IMR-90 (cell line): ENCODE data around the gene ROCK2. TPM values are rescaled to one million over a fixed set of nuclear protein-coding genes. Genes with fewer than 3 reads are reported as not detected.

Experiments
- ATAC-seq: fragments of 200-7000 bp; cut with Tn5 transposase; 2 replicates; pipeline ENCODE4 v1.9.1; 2020; ENCODE audit warnings: low read depth, mild to moderate bottlenecking, moderate library complexity
- BruUV-seq: library from RNA; stranded (reverse); fragments of 400-500 nt; replicated peaks from 2 replicates; lab custom pipeline; 2021; lab: Mats Ljungman, UMichigan
- CTCF ChIA-PET: fragments of 300-600 bp; formaldehyde crosslinking; extraction: SDS; loops from one replicate; lab custom pipeline; 2021; ENCODE audit warnings: antibody characterized with exemption; lab: Yijun Ruan, JAX
- POLR2A ChIA-PET: fragments of 300-600 bp; sonication (Branson Sonifier 250); formaldehyde crosslinking; loops from one replicate; lab custom pipeline; 2022; ENCODE audit warnings: antibody characterized with exemption; ENCODE audit not compliant: unreplicated experiment; lab: Charles Lee
- DNase-seq: peaks from one replicate; pipeline ENCODE4 v3.0.0; 2013
- H2AFZ ChIP-seq: replicated peaks from 2 replicates; pipeline ENCODE3; 2013; ENCODE audit warnings: low read length, mild to moderate bottlenecking; ENCODE audit not compliant: poor library complexity
- H2AK5ac ChIP-seq: 2 replicates; pipeline ENCODE4 v1.6.1; 2013; ENCODE audit warnings: low read depth, low read length, inconsistent platforms
- H2AK9ac ChIP-seq: replicated peaks from 2 replicates; pipeline ENCODE3; 2013; ENCODE audit warnings: mild to moderate bottlenecking, low read depth, low read length, moderate library complexity; ENCODE audit not compliant: poor library complexity
- H2BK120ac ChIP-seq: 2 replicates; pipeline ENCODE4 v1.6.1; 2013; ENCODE audit warnings: low read depth, low read length, inconsistent platforms
- H2BK15ac ChIP-seq: 3 replicates; pipeline ENCODE4 v1.6.1; 2013; ENCODE audit warnings: low read depth, low read length, inconsistent platforms
- H2BK20ac ChIP-seq: 2 replicates; pipeline ENCODE4 v1.6.1; 2013; ENCODE audit warnings: low read depth, mild to moderate bottlenecking, inconsistent platforms, low read length, moderate library complexity
- H2BK5ac ChIP-seq: 2 replicates; pipeline ENCODE4 v1.6.1; 2013; ENCODE audit warnings: mild to moderate bottlenecking, low read depth, low read length, inconsistent platforms; ENCODE audit not compliant: poor library complexity, severe bottlenecking
- H3K14ac ChIP-seq: replicated peaks from 2 replicates; pipeline ENCODE4 v1.6.1; 2013; ENCODE audit warnings: low read depth, low read length, inconsistent platforms
- H3K18ac ChIP-seq: 2 replicates; pipeline ENCODE4 v1.6.1; 2013; ENCODE audit warnings: low read depth, low read length, control low read depth
- H3K23ac ChIP-seq: 2 replicates; pipeline ENCODE4 v1.6.1; 2013; ENCODE audit warnings: low read depth, low read length, inconsistent platforms
- H3K27ac ChIP-seq: 2 replicates; pipeline ENCODE4 v1.5.1; 2013; ENCODE audit warnings: mild to moderate bottlenecking, control low read depth, low read length; ENCODE audit not compliant: insufficient read depth
- H3K27me3 ChIP-seq: 2 replicates; pipeline ENCODE4 v1.6.1; 2013; ENCODE audit warnings: low read length; ENCODE audit not compliant: control insufficient read depth, insufficient read depth
- H3K36me3 ChIP-seq: 2 replicates; pipeline ENCODE4 v1.6.1; 2013; ENCODE audit warnings: low read length, mixed read lengths; ENCODE audit not compliant: control insufficient read depth, insufficient read depth
- H3K4ac ChIP-seq: 2 replicates; pipeline ENCODE4 v1.6.1; 2013; ENCODE audit warnings: low read depth, low read length, inconsistent platforms
- H3K4me1 ChIP-seq: 2 replicates; pipeline ENCODE4 v1.6.1; 2013; ENCODE audit warnings: low read length, mixed read lengths; ENCODE audit not compliant: control insufficient read depth, insufficient read depth
- H3K4me2 ChIP-seq: 2 replicates; pipeline ENCODE4 v1.6.1; 2013; ENCODE audit warnings: low read depth, mild to moderate bottlenecking, control low read depth, low read length, moderate library complexity
- H3K4me3 ChIP-seq: 2 replicates; pipeline ENCODE4 v1.5.1; 2013; ENCODE audit warnings: low read depth, mild to moderate bottlenecking, control low read depth, low read length, moderate library complexity; ENCODE audit not compliant: insufficient read depth
- H3K56ac ChIP-seq: 2 replicates; pipeline ENCODE4 v1.6.1; 2013; ENCODE audit warnings: low read length, inconsistent platforms; ENCODE audit not compliant: insufficient read depth; ENCODE audit errors: extremely low read depth
- H3K79me1 ChIP-seq, 2 experiments: 2 replicates each; pipeline ENCODE4 v1.6.1; 2013; ENCODE audit warnings: low read length in 2 of 2, inconsistent platforms in 1 of 2, low read depth in 1 of 2
- H3K9ac ChIP-seq: 2 replicates; pipeline ENCODE4 v1.6.1; 2013; ENCODE audit warnings: low read depth, low read length, control low read depth
- H3K9me1 ChIP-seq: 2 replicates; pipeline ENCODE4 v1.6.1; 2013; ENCODE audit warnings: low read length, inconsistent platforms; ENCODE audit not compliant: insufficient read depth
- H3K9me3 ChIP-seq: 2 replicates; pipeline ENCODE4 v1.6.1; 2013; ENCODE audit warnings: low read length; ENCODE audit not compliant: control insufficient read depth, insufficient read depth
- H4K20me1 ChIP-seq: 2 replicates; pipeline ENCODE4 v1.6.1; 2013; ENCODE audit warnings: low read length, inconsistent platforms; ENCODE audit not compliant: insufficient read depth
- H4K5ac ChIP-seq: 2 replicates; pipeline ENCODE4 v1.6.1; 2013; ENCODE audit warnings: mild to moderate bottlenecking, low read depth, low read length, control low read depth
- H4K8ac ChIP-seq, 2 experiments: 2 replicates each; pipeline ENCODE4 v1.6.1; 2013; ENCODE audit warnings: low read depth in 2 of 2, low read length in 2 of 2, control low read depth in 1 of 2, inconsistent platforms in 1 of 2
- H4K91ac ChIP-seq: 2 replicates; pipeline ENCODE4 v1.6.1; 2013; ENCODE audit warnings: low read depth, low read length, inconsistent platforms; ENCODE audit not compliant: insufficient read depth
- BHLHE40 ChIP-seq: fragments of 150-350 bp; IDR thresholded peaks from 2 replicates; pipeline ENCODE4 v1.6.1; 2016; ENCODE audit warnings: mild to moderate bottlenecking, low read depth, low read length
- CTCF ChIP-seq: conservative IDR thresholded peaks from 2 replicates; pipeline ENCODE4 v1.5.1; 2012; ENCODE audit warnings: mild to moderate bottlenecking, low read depth, low read length, improper control_type of control experiment
- FOS ChIP-seq: fragments of 150-350 bp; IDR thresholded peaks from 2 replicates; pipeline ENCODE4 v1.6.1; 2016; ENCODE audit warnings: low read depth, low read length
- MAFK ChIP-seq: IDR thresholded peaks from 2 replicates; pipeline ENCODE4 v1.6.1; 2012; ENCODE audit warnings: low read depth, low read length, improper control_type of control experiment
- RFX5 ChIP-seq: IDR thresholded peaks from 2 replicates; pipeline ENCODE4 v1.8.0; 2012; ENCODE audit warnings: low read depth, mild to moderate bottlenecking, low read length, moderate library complexity
- USF2 ChIP-seq: fragments of 150-350 bp; IDR thresholded peaks from 2 replicates; pipeline ENCODE4 v1.6.1; 2017; ENCODE audit warnings: mild to moderate bottlenecking, antibody characterized with exemption, low read length, low read depth
- WGBS, 2 experiments: methylation state at CpG; one replicate each; pipeline versions ENCODE4 v1.1.5 to v1.1.7; 2013; ENCODE audit warnings: missing lambda C conversion rate in 2 of 2; ENCODE audit not compliant: insufficient read length in 1 of 2; ENCODE audit errors: extremely low coverage in 2 of 2; 5-methylcytosine and 5-hydroxymethylcytosine counted together
- dilution Hi-C: fragments of 300-500 bp; cut with HindIII; formaldehyde crosslinking; loops from one replicate; pipeline ENCODE4 v1.14.3; 2018; ENCODE audit warnings: low sequenced_read_pairs; ENCODE audit not compliant: unreplicated experiment
- in situ Hi-C: fragments of 300-500 bp; cut with MboI; formaldehyde crosslinking; loops from 3 replicates; pipeline ENCODE4 v1.14.3; 2019; ENCODE audit warnings: low sequenced_read_pairs, inconsistent platforms, mixed read lengths
- intact Hi-C: fragments of 100-400 bp; cut with micrococcal nuclease; formaldehyde crosslinking; loops from 2 replicates; pipeline ENCODE4 v1.10.0; 2022
- polyA plus RNA-seq, 3 experiments: library from polyadenylated mRNA; depleted of rRNA; stranded (reverse); fragments of >200 nt; gene quantifications; 2 replicates each; pipeline ENCODE4 v1.2.3, GENCODE V29; 2012; ENCODE audit warnings: low replicate concordance in 1 of 3
- total RNA-seq: library from RNA; depleted of rRNA; stranded (reverse); fragments of >200 nt; gene quantifications from 2 replicates; pipeline ENCODE4 v1.2.3, GENCODE V29; 2012
- TF ChIP-seq, protein P1 (sequence below): fragments of 150-350 bp; IDR thresholded peaks from 2 replicates; pipeline ENCODE4 v1.6.1; 2016; ENCODE audit warnings: low read depth, mild to moderate bottlenecking, low read length, moderate library complexity, borderline replicate concordance

Gene ROCK2
- total and polyA plus RNA-seq, 2 of the 4 experiments (the other 2 are of a cell fraction) = 9.0 to 28.3 TPM

GRCh38 chr2:11264007-11264406 lies 80.4 kb downstream of the ROCK2 start:
- in situ Hi-C loops = no loop called here
- H2AK9ac ChIP-seq = no peak overlapping the region
- H3K27ac ChIP-seq = no peak overlapping the region
- no peak overlapping the region for H2BK5ac ChIP-seq
- no CpG with 5 or more reads among the region's 2 CpGs for WGBS, 2 experiments
- no TSS peak for BruUV-seq
- H3K56ac ChIP-seq = no peak overlapping the region
- ChIA-PET CTCF (interaction anchor here (0.6 to 0.7 kb wide), 2 partner anchors 9 to 123 kb away, joined by 3 read pairs; no protein-coding TSS in a partner anchor), POLR2A (interaction anchor here (0.8 kb wide), 1 partner anchor 67 kb away, joined by 5 read pairs; no protein-coding TSS in a partner anchor)
- peaks cover 18% of the 10 kb centered on the region; the same call in 1 of the 2 replicates for H4K20me1 ChIP-seq
- H2BK120ac ChIP-seq = no peak overlapping the region
- TF ChIP-seq, protein P1, sequence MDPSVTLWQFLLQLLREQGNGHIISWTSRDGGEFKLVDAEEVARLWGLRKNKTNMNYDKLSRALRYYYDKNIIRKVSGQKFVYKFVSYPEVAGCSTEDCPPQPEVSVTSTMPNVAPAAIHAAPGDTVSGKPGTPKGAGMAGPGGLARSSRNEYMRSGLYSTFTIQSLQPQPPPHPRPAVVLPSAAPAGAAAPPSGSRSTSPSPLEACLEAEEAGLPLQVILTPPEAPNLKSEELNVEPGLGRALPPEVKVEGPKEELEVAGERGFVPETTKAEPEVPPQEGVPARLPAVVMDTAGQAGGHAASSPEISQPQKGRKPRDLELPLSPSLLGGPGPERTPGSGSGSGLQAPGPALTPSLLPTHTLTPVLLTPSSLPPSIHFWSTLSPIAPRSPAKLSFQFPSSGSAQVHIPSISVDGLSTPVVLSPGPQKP = no peak
- no peak for TF ChIP-seq CTCF
- no peak for TF ChIP-seq RFX5
- no peak for TF ChIP-seq USF2
- no peak for TF ChIP-seq MAFK
- no peak for TF ChIP-seq FOS
- TF ChIP-seq BHLHE40 = no peak
- no peak overlapping the region for H2BK20ac ChIP-seq
- H2BK15ac ChIP-seq = no peak overlapping the region
- intact Hi-C loops = no loop called here
- dilution Hi-C loops = no loop called here
- no peak overlapping the region for H3K9ac ChIP-seq
- H3K9me1 ChIP-seq = no peaks in the 10 kb centered on the region
- no peak overlapping the region for H3K4me3 ChIP-seq
- H3K4me1 ChIP-seq = no peaks in the 10 kb centered on the region
- DNase-seq = no peak
- H3K36me3 ChIP-seq = no peaks in the 10 kb centered on the region
- no peak overlapping the region for H3K23ac ChIP-seq
- H4K91ac ChIP-seq = no peak overlapping the region
- no peak for ATAC-seq
- H4K5ac ChIP-seq = no peak overlapping the region
- peaks cover 29 to 62% of the 10 kb centered on the region in 2 experiments for H3K79me1 ChIP-seq
- no peak overlapping the region for H2AFZ ChIP-seq
- H3K14ac ChIP-seq = no peak overlapping the region
- H3K4ac ChIP-seq = no peak overlapping the region
- H4K8ac ChIP-seq = no peak overlapping the region
- no peak overlapping the region for H3K4me2 ChIP-seq
- H3K18ac ChIP-seq = no peak overlapping the region
- H2AK5ac ChIP-seq = no peak overlapping the region
- no peaks in the 10 kb centered on the region for H3K9me3 ChIP-seq
- no peaks in the 10 kb centered on the region for H3K27me3 ChIP-seq
